ENCODE data around the gene SCN5A.

DNA sequence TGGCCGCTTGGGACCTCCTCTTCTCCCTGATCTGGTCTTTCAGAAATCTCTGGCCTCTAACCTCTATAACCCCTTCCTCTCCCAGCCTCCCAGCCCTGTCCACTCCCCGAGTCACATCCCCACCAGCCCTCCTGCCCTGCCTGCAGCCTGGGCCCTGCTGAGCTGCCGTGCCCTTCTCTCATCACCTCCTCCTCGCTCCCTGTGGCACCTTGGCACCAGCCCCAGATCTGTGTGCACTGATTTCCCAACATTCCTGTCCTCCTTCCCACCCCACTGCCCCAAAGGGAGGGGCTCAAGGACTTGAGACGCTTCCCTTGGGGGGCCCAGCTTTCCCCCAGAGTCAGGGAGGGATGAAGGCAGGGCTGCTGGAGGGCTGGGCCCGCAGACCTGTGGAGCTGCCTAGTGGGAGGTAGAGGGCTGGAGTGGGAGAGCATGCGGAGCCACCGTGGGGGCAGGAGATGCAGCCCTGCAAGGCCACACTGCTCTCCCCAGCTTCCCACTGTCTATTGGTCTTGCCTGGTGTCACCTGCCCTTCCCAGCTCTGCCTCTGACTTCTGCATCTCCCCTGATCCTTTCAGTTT, 110.6 kb downstream of the SCN5A start:
- TF ChIP-seq, protein P1, sequence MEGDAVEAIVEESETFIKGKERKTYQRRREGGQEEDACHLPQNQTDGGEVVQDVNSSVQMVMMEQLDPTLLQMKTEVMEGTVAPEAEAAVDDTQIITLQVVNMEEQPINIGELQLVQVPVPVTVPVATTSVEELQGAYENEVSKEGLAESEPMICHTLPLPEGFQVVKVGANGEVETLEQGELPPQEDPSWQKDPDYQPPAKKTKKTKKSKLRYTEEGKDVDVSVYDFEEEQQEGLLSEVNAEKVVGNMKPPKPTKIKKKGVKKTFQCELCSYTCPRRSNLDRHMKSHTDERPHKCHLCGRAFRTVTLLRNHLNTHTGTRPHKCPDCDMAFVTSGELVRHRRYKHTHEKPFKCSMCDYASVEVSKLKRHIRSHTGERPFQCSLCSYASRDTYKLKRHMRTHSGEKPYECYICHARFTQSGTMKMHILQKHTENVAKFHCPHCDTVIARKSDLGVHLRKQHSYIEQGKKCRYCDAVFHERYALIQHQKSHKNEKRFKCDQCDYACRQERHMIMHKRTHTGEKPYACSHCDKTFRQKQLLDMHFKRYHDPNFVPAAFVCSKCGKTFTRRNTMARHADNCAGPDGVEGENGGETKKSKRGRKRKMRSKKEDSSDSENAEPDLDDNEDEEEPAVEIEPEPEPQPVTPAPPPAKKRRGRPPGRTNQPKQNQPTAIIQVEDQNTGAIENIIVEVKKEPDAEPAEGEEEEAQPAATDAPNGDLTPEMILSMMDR (conservative IDR thresholded peaks at IDR 0.05 in 1 of 2, IDR thresholded peaks at IDR 0.05 in 1 of 2; ENCODE audit: extremely low read depth in 1 of 2, insufficient read depth in 1 of 2, low read depth in 1 of 2, low read length in 2 of 2), result no peak
- TF ChIP-seq EZH2 (IDR thresholded peaks at IDR 0.05; ENCODE audit: borderline replicate concordance, low read length), result no peak

Data from mammary epithelial cell (primary cell).